Measurements from ENCODE around the gene ASF1A.

DNA sequence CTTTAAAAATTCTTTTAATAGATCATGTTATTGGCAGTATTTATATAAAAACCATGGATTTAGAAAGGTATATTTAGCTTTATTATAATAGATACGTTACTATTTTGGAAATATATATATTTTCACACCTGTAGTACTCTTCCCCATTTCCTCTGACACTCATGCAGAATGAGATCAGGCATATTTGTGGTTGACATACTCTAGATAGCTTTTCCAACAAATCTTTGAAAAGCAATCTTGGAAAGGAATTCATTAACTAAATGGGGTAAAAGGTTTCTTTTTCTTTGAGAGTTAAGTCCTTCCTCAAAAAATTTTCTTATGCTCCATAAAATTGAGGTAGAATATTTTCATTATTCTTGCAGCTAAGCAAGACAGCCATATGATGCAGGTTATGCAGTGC, 14.5 kb downstream of the ASF1A start:
- TF ChIP-seq, protein P1, sequence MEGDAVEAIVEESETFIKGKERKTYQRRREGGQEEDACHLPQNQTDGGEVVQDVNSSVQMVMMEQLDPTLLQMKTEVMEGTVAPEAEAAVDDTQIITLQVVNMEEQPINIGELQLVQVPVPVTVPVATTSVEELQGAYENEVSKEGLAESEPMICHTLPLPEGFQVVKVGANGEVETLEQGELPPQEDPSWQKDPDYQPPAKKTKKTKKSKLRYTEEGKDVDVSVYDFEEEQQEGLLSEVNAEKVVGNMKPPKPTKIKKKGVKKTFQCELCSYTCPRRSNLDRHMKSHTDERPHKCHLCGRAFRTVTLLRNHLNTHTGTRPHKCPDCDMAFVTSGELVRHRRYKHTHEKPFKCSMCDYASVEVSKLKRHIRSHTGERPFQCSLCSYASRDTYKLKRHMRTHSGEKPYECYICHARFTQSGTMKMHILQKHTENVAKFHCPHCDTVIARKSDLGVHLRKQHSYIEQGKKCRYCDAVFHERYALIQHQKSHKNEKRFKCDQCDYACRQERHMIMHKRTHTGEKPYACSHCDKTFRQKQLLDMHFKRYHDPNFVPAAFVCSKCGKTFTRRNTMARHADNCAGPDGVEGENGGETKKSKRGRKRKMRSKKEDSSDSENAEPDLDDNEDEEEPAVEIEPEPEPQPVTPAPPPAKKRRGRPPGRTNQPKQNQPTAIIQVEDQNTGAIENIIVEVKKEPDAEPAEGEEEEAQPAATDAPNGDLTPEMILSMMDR (IDR thresholded peaks at IDR 0.05) = no peak
- TF ChIP-seq POLR2A (IDR thresholded peaks at IDR 0.05) = no peak

Data from Peyer's patch (tissue), 4 donors.